Right lobe of liver (tissue), 4 donors: ENCODE measurements around the gene JUNB.

Experiments
- POLR2A ChIP-seq: fragments of 450-650 bp; IDR thresholded peaks from one replicate; pipeline ENCODE4 v1.6.1; 2017; ENCODE audit warnings: antibody characterized with exemption, mild to moderate bottlenecking
- TF ChIP-seq, protein P1 (sequence below), 4 donors: fragments of 200-600 bp in 3 of 4; fragments of 450-650 bp in 1 of 4; IDR thresholded peaks; one replicate each; pipeline versions ENCODE4 v1.5.1 to v1.8.0; 2016 to 2022; ENCODE audit warnings: antibody characterized with exemption in 4 of 4, mild to moderate bottlenecking in 2 of 4
- donor health status: DM: no; HTN: no; CAD: no.
- donor health status: DM: no; HTN: no; CAD: no.
- donor health status: DM: no; HTN: yes; CAD: no.

DNA sequence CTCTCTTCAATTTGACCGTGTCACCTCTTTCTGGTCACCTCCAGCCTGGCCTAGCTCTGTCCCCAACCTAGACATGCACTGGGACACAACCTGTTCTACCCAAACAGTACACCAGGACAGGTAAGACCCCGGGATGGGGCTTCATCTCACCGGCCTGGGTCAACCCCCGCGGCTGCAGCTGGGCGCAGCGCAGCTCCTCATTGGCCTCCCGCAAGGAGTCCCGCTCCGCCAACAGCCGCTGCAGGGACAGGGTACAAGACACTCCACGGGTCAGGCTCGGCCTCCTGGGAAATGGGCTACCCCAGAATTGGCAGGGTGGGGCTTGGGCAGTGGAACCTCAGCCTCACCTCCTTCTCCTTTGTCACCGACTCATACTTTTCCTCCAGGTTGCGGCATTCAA, 23.6 kb upstream of the JUNB start:
- TF ChIP-seq, protein P1, sequence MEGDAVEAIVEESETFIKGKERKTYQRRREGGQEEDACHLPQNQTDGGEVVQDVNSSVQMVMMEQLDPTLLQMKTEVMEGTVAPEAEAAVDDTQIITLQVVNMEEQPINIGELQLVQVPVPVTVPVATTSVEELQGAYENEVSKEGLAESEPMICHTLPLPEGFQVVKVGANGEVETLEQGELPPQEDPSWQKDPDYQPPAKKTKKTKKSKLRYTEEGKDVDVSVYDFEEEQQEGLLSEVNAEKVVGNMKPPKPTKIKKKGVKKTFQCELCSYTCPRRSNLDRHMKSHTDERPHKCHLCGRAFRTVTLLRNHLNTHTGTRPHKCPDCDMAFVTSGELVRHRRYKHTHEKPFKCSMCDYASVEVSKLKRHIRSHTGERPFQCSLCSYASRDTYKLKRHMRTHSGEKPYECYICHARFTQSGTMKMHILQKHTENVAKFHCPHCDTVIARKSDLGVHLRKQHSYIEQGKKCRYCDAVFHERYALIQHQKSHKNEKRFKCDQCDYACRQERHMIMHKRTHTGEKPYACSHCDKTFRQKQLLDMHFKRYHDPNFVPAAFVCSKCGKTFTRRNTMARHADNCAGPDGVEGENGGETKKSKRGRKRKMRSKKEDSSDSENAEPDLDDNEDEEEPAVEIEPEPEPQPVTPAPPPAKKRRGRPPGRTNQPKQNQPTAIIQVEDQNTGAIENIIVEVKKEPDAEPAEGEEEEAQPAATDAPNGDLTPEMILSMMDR (IDR thresholded peaks at IDR 0.05): no peak
- TF ChIP-seq POLR2A: no peak
